ENCODE measurements around the gene MYZAP. TPM values are rescaled to one million over a fixed set of nuclear protein-coding genes. Genes with fewer than 3 reads are reported as not detected.

MYZAP gene
- total RNA-seq, 1 experiment from 2014 or later = 0.63 TPM

DNA sequence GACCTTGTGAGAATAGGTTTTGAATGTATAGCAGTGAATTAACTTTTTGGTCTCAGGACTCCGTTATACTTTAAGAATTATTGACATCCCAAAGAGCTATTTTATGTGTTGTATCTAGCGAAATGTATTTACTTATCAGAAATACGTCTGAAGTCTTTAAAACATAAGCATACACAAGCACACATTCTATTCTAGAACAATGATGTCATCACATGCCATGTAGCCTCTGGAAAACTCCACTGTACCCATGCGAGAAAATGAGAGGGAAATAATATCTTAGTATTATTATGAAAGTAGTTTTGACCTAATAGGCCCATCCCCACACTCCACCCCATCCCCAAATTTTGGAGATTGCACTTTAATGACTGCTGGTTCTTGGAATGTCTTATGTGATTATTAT lies 116.3 kb downstream of the MYZAP start:
- H3K23me2 ChIP-seq (ENCODE audit: insufficient read length, low read depth, low read length, poor library complexity, severe bottlenecking) = peaks cover 9% of the 10 kb centered on the region

More for the DNA sequence above, 116.3 kb downstream of the MYZAP start:
- Histone ChIP-seq H3K27me3 (ENCODE audit: insufficient read depth, low read length) (no peaks in the 10 kb centered on the region), H4K5ac (ENCODE audit: insufficient read length, low read depth, low read length) (no peak overlapping the region), H2AFZ (ENCODE audit: low read length) (no peak overlapping the region), H3K23ac (ENCODE audit: insufficient read length, low read depth, low read length) (no peak overlapping the region), H3K4ac (ENCODE audit: low read depth, low read length) (no peak overlapping the region), H2BK12ac (ENCODE audit: insufficient read length, low read depth, low read length) (no peak overlapping the region), H4K91ac (ENCODE audit: insufficient read length, low read depth, low read length) (no peak overlapping the region), H2BK120ac (ENCODE audit: low read depth, low read length, poor library complexity, severe bottlenecking) (no peak overlapping the region), H3K14ac (ENCODE audit: insufficient read depth, low read length) (no peak overlapping the region), H3K18ac (ENCODE audit: insufficient read length, low read depth, low read length) (no peak overlapping the region), H3T11ph (ENCODE audit: low read length) (no peak overlapping the region), H2BK15ac (ENCODE audit: low read depth, low read length) (no peak overlapping the region), H4K8ac (replicated peaks; ENCODE audit: insufficient read length, low read depth, low read length) (no peak overlapping the region), H3K9me3 (ENCODE audit: control insufficient read depth, low read depth, low read length) (no peaks in the 10 kb centered on the region), H3K9ac (ENCODE audit: extremely low read depth, insufficient read length, low read length) (no peak overlapping the region), H3K79me1 (ENCODE audit: insufficient read depth, low read depth, low read length, poor library complexity, severe bottlenecking) (peaks cover 2% of the 10 kb centered on the region), H2AK5ac (ENCODE audit: insufficient read length, low read length) (no peak overlapping the region), H3K56ac (ENCODE audit: insufficient read length, low read depth, low read length) (no peak overlapping the region), H3K4me1 (ENCODE audit: insufficient read depth, low read length) (no peaks in the 10 kb centered on the region), H3K4me2 (ENCODE audit: insufficient read depth, insufficient read length, low read length) (peak overlapping the region; percentile 92), H4K20me1 (ENCODE audit: control insufficient read depth, insufficient read depth, insufficient read length) (no peaks in the 10 kb centered on the region), H2BK20ac (ENCODE audit: low read depth, low read length, poor library complexity, severe bottlenecking) (no peak overlapping the region), H3K27ac (ENCODE audit: insufficient read length, low read depth, low read length) (no peak overlapping the region), H3K79me2 (ENCODE audit: insufficient read depth, low read length) (peaks cover 3% of the 10 kb centered on the region; the same call in 1 of the 2 replicates), H2BK5ac (ENCODE audit: insufficient read length, low read length) (no peak overlapping the region)
- Mint-ChIP-seq H3K4me3 (peak overlapping the region; percentile 85 to 93; a peak in 3 of 5 replicates), H3K9me3 (peaks cover 0 to 6% of the 10 kb centered on the region in 2 experiments; a peak in 1 of 5 replicates), H3K27me3 (ENCODE audit: low read depth) (peaks cover 31% of the 10 kb centered on the region), H3K27ac (no peak overlapping the region), H3K36me3 (ENCODE audit: insufficient read depth in 1 of 3, low read depth in 3 of 3) (peaks cover 12 to 44% (median 42%) of the 10 kb centered on the region in 3 experiments; a peak in 6 of 7 replicates), H3K4me1 (peaks cover 9 to 22% of the 10 kb centered on the region in 2 experiments)
- DNase-seq = no peak
- WGBS (ENCODE audit: extremely low coverage, insufficient read length, low lambda C conversion rate) = no CpG with 5 or more reads among the region's 4 CpGs
- TF ChIP-seq, protein P1, sequence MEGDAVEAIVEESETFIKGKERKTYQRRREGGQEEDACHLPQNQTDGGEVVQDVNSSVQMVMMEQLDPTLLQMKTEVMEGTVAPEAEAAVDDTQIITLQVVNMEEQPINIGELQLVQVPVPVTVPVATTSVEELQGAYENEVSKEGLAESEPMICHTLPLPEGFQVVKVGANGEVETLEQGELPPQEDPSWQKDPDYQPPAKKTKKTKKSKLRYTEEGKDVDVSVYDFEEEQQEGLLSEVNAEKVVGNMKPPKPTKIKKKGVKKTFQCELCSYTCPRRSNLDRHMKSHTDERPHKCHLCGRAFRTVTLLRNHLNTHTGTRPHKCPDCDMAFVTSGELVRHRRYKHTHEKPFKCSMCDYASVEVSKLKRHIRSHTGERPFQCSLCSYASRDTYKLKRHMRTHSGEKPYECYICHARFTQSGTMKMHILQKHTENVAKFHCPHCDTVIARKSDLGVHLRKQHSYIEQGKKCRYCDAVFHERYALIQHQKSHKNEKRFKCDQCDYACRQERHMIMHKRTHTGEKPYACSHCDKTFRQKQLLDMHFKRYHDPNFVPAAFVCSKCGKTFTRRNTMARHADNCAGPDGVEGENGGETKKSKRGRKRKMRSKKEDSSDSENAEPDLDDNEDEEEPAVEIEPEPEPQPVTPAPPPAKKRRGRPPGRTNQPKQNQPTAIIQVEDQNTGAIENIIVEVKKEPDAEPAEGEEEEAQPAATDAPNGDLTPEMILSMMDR (conservative IDR thresholded peaks at IDR 0.05) = no peak
